COLO668 (cell line): ENCODE results near the gene DDIT4.
"Not testable (repeated sequence)": the region's sequence is repeated elsewhere in the genome, so short reads cannot be mapped to it uniquely, and the experiment has no call there.

Source experiments
- DNase-seq: peaks from one replicate; lab custom pipeline; 2025; ENCODE audit not compliant: unreplicated experiment; lab: John Stamatoyannopoulos, UW

DDIT4 gene

DNA sequence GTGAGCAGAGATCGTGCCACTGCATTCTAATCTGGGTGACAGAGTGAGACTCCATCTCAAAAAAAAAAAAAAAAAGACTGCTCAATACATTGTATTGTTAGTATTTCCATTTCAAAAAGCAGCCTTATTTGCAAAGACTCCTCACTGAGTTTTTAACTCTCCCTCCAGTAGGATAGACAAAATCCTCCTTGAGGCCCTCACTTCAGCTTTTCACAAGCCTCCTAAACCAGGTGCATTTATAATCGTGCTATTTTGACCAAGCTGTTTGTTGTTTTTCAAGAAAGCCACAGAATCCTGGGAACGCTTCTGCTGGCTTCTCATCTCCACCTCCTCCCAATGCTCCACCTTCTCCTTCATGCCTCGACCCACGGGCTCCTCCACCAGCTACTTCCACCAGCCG is 6.3 kb upstream of the DDIT4 start:
- no peak for DNase-seq

DNA sequence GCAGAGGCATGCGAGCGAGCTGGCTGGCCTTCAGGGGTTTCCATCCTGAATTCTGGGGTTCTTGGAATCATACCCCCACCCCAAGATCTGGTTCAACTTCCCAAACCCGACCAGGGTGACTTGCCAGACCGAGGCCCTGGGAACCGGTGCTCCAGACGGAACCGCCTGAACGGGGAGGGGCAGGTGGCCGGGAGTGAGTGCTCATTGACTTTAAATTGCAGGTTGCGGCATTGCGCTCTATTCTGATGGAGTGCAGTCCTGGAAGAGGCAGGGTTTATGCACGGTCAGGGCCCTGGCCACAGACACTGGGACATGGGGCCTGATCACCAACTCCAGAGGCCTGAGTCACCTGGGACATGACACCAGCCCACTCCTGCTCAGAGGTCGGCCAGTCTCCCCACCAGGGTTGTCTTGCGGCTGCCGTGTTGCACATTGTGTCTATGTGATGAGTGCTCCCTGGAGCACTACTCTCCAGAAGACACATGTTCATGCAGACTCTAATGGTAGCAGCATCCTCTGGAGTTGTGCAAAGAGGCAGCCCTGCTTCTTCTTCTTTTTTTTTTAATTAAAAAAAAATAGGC is 5.8 kb upstream of the DDIT4 start:
- no peak for DNase-seq

DNA sequence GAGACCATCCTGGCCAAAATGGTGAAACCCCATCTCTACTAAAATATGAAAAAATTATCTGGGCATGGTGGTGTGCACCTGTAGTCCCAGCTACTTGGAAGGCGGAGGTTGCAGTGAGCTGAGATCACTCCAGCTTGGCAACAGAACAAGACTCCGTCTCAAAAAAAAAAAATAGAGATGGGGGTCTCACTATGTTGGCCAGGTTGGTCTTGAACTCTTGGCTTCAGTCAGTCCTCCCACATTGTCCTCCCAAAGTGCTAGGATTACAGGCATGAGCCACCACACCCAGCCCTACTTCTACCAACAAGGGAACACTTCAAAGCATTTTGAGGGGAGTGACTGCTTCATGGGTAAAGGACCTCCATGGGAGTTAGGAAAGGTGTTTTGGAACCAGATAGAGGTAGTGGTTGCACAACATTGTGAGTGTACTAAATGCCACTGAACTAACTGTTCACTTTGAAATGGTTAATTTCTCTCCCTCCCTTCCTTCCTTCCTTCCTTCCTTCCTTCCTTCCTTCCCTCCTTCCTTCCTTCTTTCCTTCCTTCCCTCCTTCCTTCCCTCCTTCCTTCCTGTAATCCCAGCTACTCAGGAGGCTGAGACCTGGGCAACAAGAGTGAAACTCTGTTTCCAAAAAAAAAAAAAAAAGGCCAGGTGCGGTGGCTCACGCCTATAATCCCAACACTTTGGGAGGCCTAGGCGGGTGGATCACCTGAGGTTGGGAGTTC is 5.1 kb upstream of the DDIT4 start:
- DNase-seq, result not testable (repeated sequence)

DNA sequence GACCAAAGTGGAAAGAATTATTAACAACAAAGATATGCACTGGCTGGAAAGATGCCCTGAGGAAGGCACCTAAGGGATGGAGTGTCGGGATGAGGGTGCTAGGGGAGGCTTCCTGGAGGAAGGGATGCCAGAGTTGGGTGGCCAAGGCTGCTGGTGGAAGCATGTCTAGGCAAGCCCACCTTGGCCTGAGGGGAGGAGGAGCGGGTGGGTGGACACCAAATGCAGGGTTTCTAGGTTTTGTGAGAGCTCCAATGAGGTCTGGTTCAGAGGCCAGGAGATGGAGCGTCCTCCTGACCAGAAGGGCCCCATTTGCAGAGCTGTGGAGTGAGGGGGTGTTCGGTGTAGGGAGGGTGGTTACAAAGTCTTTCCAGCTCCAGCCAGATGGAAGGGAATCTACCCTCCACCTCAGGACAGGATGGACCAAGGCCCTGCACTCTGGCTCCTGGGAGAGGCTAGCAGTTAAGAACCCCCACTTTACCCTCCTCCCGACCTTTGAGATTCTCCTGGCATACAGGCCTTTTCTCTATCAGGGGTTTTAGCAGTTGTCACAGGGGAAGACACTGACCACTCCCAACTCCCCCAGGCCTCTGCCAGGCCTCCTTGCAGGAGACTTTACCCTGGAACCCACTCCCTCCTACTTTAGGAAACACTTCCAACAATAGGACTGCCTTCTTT is 3.0 kb upstream of the DDIT4 start:
- DNase-seq, result no peak

DNA sequence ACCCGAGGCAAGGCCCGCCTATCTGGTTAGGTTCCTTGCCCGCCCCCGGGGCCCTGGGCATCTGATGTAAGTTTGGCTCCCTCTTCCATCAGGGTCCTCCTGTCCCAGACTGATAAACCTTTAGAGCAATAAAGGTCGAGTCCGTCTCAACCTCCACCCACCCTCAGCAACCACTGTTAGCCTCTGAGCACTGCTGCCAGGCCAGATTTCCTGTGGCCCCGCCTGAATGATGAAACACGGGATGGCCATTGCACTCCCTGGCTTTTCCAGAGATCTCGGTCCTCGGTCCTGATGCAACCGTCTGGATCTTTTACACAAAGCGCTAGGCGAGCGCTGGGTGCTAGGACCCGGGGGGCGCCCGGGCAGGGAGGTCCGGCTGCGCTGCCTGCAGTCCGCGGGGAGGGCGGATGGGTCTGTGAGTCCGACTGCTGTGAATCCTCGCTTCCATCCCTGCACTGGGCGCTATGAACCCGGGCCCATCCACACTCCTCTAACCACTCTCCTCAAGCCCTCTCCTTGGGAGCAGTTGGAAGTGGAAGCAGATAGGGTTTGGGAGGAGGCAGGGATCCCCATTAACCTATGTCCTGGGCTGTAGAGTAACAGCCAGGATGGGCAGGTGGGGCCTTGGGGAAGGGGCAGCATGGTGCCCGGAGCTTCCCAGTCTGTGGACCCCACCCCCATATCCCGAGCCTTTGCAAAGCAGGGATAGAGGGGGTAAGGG is 875 bp upstream of the DDIT4 start:
- DNase-seq, result peak; percentile 79

DNA sequence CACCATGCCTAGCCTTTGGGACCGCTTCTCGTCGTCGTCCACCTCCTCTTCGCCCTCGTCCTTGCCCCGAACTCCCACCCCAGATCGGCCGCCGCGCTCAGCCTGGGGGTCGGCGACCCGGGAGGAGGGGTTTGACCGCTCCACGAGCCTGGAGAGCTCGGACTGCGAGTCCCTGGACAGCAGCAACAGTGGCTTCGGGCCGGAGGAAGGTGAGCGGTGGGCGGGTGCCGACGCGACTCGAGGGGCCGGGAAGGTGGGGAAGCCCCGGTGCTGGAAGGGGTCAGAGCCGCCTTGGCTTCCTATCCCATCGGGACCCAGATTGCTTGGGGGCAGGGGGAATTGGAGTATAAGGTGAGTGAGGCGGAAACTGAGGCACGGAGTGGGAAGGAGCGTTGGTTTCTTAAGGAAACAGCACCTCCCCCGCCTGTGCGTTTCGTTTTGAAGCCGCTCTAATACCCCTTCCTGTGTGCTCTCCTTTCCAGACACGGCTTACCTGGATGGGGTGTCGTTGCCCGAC is 547 bp downstream of the DDIT4 start:
- peak; percentile 23 for DNase-seq

DNA sequence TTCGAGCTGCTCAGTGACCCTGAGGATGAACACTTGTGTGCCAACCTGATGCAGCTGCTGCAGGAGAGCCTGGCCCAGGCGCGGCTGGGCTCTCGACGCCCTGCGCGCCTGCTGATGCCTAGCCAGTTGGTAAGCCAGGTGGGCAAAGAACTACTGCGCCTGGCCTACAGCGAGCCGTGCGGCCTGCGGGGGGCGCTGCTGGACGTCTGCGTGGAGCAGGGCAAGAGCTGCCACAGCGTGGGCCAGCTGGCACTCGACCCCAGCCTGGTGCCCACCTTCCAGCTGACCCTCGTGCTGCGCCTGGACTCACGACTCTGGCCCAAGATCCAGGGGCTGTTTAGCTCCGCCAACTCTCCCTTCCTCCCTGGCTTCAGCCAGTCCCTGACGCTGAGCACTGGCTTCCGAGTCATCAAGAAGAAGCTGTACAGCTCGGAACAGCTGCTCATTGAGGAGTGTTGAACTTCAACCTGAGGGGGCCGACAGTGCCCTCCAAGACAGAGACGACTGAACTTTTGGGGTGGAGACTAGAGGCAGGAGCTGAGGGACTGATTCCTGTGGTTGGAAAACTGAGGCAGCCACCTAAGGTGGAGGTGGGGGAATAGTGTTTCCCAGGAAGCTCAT is 1.1 kb downstream of the DDIT4 start:
- DNase-seq, result peak; percentile 71

DNA sequence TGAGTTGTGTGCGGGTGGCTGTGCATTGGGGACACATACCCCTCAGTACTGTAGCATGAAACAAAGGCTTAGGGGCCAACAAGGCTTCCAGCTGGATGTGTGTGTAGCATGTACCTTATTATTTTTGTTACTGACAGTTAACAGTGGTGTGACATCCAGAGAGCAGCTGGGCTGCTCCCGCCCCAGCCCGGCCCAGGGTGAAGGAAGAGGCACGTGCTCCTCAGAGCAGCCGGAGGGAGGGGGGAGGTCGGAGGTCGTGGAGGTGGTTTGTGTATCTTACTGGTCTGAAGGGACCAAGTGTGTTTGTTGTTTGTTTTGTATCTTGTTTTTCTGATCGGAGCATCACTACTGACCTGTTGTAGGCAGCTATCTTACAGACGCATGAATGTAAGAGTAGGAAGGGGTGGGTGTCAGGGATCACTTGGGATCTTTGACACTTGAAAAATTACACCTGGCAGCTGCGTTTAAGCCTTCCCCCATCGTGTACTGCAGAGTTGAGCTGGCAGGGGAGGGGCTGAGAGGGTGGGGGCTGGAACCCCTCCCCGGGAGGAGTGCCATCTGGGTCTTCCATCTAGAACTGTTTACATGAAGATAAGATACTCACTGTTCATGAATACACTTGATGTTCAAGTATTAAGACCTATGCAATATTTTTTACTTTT is 1.8 kb downstream of the DDIT4 start:
- DNase-seq, result peak; percentile 38

DNA sequence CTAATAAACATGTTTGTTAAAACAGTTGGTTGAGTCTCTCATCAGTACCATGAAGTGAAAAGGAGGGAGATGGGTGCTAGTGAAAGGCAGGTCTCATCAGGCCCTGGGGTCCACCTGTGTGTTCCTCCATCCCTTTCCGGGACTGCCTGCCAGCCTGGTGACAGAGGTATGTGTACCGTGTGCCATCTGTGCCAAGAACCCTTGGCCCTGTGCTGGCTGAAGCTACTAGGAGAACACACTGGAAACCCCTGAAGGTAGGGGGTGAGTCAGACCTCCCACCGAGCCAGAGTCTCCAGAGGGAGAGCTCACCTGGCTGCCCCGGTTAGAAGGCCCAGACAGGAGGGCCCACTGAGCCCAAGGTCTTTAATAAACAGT is 2.3 kb downstream of the DDIT4 start:
- peak; percentile 41 for DNase-seq

DNA sequence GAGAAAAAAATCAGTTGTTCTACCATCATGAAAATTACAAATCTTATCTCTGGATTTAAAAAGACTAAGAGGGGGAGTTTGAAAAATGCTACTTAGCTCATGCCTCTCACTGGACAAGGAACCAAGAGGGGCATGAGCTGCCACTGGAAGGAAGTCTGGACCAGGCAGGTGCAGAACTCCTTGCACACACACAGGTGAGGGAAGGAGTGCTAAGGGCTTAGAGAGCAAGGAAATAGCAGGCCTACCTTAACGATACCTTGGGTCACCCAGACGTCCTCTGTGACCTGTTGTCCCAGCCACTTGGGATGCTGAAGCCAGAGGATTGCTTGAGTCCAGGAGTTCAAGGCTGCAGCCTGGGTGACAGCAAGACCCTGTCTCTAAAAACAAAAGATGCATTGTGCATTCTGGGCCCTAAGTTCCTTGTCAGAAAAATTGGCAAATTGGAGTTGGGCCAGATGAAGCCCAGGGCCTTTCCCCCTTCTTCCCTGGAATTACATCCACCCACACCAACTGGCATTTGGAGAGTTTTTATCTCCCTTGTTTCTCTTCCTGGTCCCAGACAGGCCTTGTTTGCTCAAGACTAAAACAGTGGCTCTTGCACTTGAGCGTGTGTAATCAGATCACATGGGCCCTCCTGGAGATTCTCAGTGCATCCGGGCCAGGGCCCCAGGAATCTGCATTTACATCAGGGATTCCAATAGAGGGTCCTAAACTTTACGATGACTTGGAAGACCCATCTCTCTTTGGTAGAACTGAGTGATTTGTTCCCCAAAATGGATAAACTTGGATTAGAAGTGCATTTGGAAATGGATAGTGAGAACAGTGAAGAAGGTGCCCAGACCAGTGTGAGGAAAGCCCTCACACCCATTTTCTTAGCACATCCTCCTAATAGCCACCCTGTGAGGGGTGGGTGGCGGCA is 3.0 kb downstream of the DDIT4 start:
- DNase-seq, result peak; percentile 13

DNA sequence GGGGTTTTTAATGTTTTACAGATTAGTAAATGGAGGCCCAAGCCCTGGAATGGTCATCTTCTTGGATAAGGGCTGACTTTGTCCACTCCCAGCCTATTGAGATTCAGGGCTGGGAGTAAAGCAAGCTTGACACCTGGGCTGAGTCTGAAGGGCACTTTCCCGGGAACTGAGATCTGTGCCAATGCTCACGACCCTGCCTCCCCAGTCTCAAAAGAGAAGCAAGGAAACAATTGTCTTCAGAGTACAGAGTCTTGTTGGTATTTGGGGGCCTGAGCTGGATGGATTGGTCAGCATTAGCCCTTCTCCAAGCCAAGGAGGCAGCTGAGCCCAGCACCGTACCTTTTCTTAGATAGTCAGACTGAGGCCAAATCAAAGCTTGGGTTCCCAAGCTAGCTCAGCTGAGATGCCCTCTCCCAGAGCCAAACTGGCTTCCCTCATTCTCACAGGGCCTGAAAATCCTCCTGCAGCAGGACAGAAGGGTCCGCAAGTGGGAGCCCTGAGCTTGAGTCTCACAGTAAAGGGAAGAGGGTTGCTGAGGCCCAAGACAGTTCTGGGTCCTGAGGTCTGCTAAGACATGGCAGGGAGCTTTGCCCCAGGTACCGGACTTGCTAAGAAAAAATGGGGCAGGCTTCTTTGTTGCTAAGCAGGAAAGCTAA is 3.7 kb downstream of the DDIT4 start:
- no peak for DNase-seq

DNA sequence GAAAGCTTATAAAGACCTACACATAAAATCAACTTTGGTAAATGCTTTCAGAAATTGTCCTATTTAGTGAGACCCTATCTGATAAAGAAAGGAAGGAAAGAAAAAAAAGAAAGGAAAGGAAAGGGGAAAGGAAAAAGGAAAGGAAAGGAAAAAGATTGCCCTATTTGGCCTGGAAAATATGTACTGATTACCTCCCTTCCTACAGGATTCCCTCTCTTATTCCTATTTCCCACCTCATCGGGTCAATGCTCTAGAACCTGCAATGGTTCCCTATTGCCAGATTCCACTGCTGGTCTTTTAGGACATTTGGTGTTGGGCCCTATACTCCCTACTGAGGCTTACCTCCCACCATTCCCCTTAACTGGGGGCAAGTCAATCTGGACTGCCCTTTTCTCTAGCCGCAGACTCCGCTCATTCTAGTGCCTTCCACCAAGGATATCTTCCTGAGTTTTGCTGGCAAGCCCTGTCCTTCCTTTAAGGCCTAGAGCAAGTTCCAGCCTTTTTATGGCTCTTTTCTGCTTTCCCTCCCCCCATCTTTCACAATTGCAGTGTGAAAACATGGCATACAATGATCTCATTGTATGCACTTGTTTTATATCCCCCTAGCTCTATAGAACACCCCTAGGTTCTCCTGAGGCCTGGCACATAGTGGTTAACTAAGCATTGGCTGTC is 4.4 kb downstream of the DDIT4 start:
- DNase-seq, result no peak

DNA sequence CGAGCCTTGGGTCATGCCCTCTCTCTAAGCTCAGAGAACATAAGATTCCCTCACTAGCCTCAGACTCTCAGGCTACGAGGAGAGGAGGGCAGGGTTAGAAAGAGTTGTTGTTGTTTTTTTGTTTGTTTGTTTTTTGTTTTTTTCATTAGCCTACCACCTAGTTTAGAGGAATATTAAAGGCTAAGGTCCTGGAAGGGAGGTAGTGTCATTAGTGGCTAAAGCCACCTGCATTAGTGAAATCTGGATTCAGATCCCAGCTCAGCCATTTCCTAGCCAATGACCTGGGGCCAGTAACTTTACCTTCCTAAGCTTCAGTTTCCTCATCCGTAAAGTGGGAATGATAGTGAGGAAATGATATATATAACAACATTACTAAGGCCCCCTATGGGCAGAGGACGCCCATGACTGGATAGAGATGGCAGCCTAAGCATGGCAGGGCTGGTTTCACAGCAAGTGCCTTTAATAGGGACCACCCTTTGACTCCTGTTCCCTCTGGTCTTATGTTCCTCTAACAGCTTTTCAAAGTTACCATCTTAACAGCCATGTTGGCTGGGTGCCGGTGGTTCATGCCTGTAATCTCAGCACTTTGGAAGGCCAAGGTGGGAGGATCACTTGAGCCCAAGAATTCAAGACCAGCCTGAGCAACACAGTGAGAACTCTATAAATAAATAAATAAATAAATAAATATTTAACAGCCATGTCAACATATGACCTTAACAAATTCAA is 5.1 kb downstream of the DDIT4 start:
- no peak for DNase-seq

DNA sequence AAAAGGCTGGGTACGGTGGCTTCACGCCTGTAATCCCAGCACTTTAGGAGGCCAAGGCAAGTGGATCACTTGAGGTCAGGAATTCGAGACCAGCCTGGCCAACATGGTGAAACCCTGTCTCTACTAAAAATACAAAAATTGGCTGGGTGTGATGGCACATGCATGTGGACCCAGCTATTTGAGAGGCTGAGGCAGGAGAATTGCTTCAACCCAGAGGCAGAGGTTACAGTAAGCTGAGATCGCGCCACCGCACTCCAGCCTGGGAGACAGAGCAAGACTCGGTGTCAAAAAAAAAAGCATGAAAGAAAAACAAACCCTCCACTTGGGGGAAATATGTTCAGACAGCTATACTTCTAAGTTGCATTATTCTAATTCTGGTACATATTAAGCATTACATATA is 5.9 kb downstream of the DDIT4 start:
- not testable (repeated sequence) for DNase-seq

DNA sequence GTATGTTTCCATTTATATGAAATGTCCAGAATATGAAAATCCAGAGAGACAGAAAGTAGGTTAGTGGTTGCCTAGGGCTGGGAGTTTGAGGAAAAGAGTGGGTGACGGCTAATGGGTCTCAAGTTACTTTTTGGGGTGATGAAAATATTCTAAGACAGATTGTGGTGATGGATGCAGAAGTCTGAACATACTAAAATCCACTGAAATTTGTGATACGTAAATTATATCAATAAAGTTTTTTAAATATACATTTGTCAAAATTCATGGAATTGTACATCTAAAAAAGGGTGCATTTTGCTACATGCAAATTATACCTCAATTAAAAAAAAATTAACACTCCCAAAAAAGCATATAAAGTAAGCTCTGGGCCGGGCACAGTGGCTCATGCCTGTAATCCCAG is 9.4 kb downstream of the DDIT4 start:
- DNase-seq, result no peak

DNA sequence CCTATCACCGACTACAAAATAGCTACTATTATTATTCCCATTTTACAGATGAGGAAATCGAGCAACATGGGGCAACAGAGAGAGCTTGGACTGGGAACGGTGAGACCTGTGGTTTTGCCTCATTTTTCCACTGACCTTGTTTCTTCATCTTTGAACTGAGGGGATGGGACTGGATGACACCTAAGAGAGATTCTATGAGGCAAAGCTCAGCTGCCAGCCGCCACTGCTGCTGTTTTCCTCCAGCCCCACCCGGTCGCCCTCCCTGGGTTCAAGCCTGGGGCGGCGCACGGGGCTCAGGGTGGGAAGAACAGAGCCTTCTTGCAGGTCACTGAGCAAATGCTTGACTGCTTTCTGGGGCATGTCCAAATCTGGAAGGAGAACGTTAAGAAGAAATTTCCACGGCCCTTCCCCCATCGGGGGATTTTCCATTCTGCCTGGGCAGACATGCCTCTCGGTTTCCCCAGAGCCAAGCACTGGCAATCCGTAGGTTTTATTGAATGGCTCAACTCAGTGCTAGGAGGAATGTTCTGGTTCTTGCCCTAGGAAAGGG is 12.3 kb downstream of the DDIT4 start:
- no peak for DNase-seq

DNA sequence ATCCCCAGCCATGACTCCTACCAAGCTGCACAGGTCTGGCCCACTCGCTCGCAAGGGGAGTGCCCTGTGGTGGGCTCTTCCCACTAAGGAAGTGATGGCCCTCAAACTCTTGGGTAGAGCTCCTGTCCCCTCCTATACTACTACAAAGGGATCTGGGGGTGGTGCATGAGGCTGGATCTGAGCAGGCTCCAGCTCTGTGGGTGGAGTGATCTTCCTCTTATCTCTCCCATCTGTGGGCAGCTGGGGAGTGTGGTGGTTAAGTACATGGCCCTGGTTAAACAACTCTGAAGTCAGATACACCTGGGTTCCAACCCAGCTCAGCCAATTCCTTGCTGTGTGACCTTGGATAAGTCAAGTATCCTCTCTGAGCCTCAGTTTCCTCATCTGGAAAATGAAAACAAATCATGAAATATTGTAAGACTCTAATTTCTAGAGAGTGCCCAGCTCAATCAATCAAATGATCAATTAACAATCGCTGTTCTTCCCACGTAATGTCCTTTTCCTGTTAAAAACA is 17.4 kb downstream of the DDIT4 start:
- DNase-seq, result no peak
